ENCODE measurements around the gene OR1A2. TPM values are rescaled to one million over a fixed set of nuclear protein-coding genes. Genes with fewer than 3 reads are reported as not detected.
"Not testable (repeated sequence)": the region's sequence is repeated elsewhere in the genome, so short reads cannot be mapped to it uniquely, and the experiment has no call there.

Gene OR1A2, protein sequence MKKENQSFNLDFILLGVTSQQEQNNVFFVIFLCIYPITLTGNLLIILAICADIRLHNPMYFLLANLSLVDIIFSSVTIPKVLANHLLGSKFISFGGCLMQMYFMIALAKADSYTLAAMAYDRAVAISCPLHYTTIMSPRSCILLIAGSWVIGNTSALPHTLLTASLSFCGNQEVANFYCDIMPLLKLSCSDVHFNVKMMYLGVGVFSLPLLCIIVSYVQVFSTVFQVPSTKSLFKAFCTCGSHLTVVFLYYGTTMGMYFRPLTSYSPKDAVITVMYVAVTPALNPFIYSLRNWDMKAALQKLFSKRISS
- not detected in 2 replicates for total RNA-seq

DNA sequence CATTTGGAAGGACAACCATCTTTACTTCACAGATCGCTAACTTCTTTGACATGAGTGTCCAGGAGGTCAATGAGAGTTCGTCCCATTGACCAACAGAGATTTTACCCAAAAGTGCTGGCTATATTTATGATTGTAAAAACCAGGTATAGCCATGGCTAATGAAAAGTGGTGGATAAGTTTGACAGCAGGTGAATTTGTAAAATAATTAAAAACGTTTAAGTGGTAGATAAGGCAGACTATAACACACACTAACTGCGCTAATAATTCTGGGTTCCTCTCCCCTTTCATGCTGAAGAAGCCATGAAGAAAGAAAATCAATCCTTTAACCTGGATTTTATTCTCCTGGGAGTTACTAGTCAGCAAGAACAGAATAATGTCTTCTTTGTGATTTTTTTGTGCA is at the start of gene OR1A2:
TSS of gene OR1A2 (plus strand) at position 301 of the 400 bp plus-strand sequence. CDS start at position 301, 0 bp downstream.
- DNase-seq (ENCODE audit: extremely low read depth, low read depth, low spot score), result no peak

DNA sequence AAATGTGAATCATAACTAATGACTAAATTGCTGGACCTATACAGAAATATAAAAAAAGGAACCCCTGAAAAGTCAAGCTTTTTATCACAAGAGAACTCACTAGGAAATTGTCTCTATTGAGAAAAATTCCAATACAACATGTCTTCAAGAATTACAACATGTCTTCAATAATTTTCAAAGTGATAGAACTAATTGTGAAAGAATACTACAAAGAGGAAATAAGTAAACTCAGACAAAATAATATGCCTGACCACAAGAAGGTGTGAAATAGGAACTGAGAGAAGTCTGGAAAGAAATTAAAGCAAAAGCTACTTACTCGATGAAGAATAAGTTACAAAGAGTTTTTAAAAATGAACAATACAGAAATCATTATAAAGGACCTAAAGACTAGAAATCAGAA is 40.1 kb upstream of the OR1A2 start:
- no peak for DNase-seq (ENCODE audit: extremely low read depth, low read depth, low spot score)

DNA sequence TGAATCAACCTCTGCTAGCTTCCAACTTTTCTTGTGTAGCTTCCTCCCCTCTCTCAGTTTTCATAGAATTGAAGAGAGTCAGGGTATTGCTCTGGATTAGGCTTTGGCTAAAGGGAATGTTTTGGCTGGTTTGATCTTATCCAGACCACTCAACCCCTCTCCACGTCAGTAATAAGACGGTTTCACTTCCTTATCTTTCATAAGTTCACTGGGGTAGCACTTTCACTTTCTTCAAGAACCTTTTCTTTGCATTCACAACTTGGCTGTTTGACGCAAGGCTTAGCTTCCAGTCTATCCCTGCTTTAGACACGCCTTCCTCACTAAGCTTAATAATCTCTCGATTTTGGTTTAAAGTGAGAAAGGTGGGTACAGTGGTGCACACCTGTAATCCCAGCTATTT is 29.7 kb upstream of the OR1A2 start:
- DNase-seq (ENCODE audit: extremely low read depth, low read depth, low spot score), result no peak

DNA sequence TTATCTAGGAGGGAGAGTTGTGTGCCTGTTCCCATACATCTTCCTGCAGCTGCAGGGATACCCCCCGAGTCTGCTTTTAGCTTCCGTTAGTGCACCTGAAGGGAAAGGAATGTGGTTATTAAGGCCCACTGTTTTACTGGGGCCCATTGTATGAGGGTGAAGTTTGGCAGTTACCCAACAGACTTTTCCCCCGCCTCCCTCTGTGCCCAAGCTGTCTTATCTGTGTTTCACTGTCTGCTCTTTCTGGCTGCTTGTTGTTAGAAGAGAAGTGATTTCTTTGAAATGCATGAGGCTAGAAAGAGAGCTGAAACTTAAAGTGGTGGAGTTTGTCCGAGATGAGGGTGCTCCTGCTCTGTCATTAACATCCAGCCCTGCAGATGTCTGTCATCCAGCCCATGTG is 7.4 kb upstream of the OR1A2 start:
- DNase-seq (ENCODE audit: extremely low read depth, low read depth, low spot score), result no peak

DNA sequence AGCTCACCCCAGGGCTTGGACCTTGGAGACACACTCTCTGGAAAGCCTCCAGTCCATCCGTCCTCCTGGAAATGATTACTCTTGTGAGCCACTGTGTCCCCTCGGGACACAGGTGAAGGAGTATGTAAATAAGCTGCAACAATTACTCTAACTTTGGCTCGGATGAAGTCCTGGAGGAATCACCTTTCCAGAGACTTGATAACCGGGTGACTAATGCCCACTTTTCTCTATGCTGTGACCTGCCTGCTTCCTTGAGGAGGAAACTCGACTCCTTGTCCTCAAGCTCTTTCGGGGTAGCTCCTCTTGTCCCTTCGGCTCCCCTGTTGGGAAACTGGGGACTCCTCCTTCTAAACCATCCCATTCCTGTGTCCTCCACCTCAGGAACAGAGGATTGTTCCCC is 10.0 kb downstream of the OR1A2 start, which contains the start of gene OR1A1:
TSS of gene OR1A1 (plus strand) at position 301 of the 400 bp plus-strand sequence. CDS start 7,954 bp downstream, outside the sequence.
- no peak for DNase-seq (ENCODE audit: extremely low read depth, low read depth, low spot score)

DNA sequence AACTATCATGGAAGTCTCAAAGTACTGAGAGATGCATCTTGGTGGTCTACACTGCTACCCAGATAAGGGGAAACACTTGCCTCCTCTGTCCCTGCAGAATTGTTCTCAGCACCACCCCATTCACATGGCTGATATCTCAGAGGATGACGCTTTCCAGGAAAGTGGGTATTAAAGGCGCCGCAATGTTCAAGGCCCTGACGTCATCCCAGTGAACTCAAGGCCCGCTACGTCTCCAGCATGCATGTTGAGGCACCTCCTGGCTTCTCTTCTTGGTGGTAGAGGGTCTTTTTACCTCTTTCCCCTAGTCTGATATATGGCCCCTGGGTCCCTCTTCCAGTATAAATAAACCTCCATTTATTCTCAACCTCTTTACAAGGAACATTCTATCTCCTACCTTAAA is 11.2 kb downstream of the OR1A2 start:
- DNase-seq (ENCODE audit: extremely low read depth, low read depth, low spot score), result no peak

DNA sequence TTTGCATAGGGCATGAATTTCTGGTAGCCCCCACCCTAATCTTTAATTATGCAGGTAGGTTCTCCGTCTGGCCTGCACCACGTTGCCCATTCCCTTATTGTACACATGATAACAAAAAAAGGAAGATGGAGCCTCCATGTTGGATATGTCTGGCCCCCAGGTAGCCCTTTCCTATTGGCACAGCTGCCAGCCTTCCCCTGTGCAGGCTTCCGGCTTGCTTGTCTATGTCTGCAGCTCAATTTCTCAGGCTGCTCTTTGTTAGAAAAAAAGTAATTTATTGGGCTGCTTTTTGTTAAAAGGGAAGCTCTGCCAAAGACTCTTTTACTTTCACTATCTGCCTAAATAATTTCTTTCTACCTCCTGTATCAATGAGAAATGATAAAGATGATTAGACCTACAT is 15.7 kb downstream of the OR1A2 start:
- DNase-seq (ENCODE audit: extremely low read depth, low read depth, low spot score), result no peak

DNA sequence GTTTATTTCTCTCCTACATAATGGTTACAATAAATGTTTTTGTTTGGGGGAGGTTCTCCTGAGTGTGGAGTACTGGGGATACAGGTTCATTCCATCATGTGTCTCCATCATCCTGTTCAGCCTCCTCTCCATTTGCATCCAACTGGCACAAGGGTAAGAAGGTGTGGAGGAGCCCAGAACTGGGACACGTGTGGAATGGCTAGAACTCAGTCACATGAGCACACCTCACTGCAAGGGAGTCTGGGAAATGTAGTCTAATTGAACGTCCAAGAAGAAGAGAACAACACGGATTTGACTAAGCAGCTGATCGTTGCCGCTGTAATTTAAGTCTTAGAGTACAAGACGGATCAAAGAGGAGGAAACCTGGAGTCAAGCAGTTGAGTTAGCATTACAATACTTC is 16.3 kb downstream of the OR1A2 start:
- no peak for DNase-seq (ENCODE audit: extremely low read depth, low read depth, low spot score)

DNA sequence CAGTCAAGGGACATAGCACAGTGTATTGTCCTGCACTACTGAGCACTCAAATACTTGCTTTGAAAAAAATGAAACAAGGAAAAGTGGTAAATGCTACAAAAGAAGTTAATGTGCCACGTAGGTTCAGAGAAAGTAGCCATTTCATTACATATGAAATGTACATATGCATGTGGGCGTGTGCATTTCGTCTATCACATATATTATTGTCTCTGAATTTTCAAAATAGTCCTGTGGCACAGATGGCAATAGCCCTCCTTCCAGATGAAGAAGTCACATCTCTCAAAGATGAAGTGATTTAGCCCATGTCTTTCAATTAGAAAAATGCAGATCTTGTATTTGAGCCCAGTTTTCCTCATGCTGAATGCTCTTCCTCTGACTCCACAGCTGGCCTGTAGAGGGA is 22.7 kb downstream of the OR1A2 start:
- not testable (repeated sequence) for DNase-seq (ENCODE audit: extremely low read depth, low read depth, low spot score)

DNA sequence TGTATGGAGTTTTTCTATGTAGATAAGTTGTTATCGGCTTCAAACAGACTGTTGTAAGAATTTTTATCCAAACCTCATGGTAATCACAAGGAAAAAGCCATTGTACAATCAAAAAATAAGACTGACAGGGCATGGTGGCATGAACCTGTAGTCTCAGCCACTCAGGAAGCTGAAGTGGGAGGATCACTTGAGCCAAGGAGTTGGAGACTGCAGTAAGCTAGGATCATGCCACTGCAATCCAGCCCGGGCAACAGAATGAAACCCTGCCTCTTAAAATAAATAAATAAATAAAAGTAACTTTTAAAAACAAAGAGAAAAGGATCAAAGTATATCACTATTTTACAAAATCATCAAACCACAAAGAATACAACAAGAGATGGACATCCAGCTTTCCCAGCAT is 24.5 kb downstream of the OR1A2 start:
- no peak for DNase-seq (ENCODE audit: extremely low read depth, low read depth, low spot score)

DNA sequence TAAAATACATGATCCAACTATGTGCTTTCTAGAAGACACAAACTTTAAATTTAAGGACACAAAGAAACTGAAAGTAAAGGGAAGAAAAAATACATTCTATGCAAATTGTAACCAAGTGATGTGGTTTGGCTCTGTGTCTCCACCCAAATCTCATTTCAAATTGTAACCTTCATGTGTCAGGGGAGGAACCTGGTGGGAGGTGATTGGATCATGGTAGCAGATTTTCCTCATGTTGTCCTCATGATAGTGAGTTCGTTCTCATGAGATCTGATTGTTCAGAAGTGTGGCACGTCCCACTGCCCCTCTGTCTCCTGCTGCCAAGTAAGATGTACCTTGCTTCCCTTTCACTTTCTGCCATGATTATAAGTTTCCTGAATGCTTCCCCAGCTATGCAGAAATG is 25.2 kb downstream of the OR1A2 start:
- no peak for DNase-seq (ENCODE audit: extremely low read depth, low read depth, low spot score)

DNA sequence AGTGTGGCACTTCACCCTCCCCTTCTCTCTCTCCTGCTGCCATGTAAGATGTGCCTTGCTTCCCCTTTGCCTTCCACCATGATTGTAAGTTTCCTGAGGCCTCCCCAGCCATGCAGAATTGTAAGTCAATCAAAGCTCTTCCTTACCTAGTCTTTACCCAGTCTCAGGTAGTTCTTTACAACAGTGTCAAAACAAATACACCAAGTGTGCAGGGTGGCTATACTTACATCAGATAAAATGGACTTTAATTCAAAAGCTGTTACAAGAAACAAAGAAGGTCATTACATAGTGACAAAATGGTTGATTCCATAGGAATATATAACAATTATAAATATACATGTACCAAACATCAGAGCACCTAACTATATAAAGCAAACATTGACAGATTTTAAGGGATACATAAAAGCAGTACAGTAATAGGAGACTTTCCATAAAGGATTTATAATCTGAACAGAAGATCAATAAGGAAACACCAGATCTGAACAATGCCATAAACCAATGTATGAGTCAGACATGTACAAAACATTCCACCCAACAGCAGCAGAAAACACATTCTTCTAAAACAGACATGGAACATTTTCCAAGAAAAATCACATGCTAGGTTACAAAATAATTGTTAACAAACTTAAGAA is 27.5 kb downstream of the OR1A2 start:
- DNase-seq (ENCODE audit: extremely low read depth, low read depth, low spot score), result not testable (repeated sequence)

DNA sequence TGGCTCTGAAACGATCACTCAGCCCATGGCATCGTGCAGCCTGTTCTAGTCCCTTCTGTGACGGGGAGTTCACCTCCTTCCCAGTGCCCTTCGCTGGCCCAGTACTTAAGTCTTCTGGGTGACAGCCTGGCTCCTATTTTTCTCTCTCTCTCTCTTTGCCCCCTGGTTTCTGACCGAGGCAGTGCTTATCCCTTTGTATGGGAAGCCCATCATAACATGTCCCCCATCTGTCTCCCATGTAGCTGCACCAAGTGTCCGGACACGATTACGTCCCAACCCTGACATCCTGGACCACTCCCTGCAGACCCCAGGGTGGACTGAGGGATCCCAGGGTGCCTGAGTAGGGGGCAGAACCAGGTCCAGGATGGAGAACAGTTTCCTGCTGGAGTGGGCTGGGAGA is 35.0 kb downstream of the OR1A2 start:
- not testable (repeated sequence) for DNase-seq (ENCODE audit: extremely low read depth, low read depth, low spot score)

DNA sequence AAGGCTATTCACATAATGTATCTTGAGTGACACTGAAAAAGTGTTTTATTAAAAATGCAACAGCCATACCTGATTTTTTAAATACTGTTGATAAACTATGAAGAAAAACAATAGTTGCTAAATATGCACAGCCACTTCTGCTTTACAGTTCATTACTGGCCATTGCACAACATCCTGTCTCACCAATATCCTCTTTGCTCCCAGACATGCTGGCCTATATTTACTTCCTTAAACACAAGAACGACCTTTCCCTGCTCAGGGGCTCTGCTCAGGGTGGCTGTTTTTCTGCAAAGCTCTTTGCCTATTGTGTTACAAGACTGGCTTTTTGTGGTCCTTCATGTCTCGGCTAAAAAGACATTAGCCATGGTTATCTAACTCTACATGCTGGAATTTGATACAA is 41.4 kb downstream of the OR1A2 start:
- DNase-seq (ENCODE audit: extremely low read depth, low read depth, low spot score), result not testable (repeated sequence)

DNA sequence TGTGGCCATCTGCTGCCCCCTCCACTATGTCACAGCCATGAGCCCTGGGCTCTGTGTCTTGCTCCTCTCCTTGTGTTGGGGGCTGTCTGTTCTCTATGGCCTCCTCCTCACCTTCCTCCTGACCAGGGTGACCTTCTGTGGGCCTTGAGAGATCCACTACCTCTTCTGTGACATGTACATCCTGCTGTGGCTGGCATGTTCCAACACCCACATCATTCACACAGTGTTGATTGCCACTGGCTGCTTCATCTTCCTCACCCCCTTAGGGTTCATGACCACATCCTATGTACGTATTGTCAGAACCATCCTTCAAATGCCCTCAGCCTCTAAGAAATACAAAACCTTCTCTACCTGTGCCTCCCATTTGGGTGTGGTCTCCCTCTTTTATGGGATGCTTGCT is 43.7 kb downstream of the OR1A2 start:
- DNase-seq (ENCODE audit: extremely low read depth, low read depth, low spot score), result not testable (repeated sequence)

DNA sequence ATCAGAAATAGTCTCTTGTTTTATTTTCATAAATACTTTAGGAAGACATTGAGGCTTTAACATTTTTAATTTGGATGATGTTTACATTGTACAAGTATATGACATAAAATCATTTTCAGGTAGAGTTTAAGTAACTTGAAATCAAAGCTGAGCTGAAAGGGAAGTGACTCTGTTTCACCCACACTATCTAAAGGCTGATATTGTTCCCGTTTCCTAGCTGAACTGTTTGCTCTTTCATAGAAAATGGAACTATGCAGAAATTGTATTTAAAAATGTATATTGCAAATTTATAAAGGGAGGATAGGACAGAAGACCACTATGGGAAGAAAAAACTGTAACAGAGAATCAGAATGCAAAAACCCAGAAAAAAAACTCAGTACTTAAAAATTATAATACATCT is 47.5 kb downstream of the OR1A2 start:
- not testable (repeated sequence) for DNase-seq (ENCODE audit: extremely low read depth, low read depth, low spot score)

Other genes starting within 250 kb of the OR1A2 start
- gene OR1D5, start 133.9 kb upstream of the OR1A2 start, total RNA-seq, result not detected in 2 replicates
- not detected in 2 replicates for gene OR1D2, start 93.1 kb upstream of the OR1A2 start, total RNA-seq
- gene OR1G1, start 70.0 kb upstream of the OR1A2 start, total RNA-seq, result not detected in 2 replicates
- gene OR1A1, start 10.1 kb downstream of the OR1A2 start, total RNA-seq, result not detected in 2 replicates
- gene OR3A1, start 100.8 kb downstream of the OR1A2 start, total RNA-seq, result not detected in 2 replicates
- gene OR3A2, start 188.8 kb downstream of the OR1A2 start, total RNA-seq, result not detected in 2 replicates
- gene OR1E1, start 200.9 kb downstream of the OR1A2 start, total RNA-seq, result not detected in 2 replicates
- gene OR3A3, start 213.9 kb downstream of the OR1A2 start, total RNA-seq, result not detected in 2 replicates
- not detected in 2 replicates for gene OR1E2, start 236.3 kb downstream of the OR1A2 start, total RNA-seq

Data from glomerular endothelial cell (primary cell).